Mucosa of descending colon (tissue), 3 donors: Measurements from ENCODE around the gene IGFL3. TPM values are rescaled to one million over a fixed set of nuclear protein-coding genes. Genes with fewer than 3 reads are reported as not detected.

Experiments used
- ATAC-seq: fragments of 200-7000 bp; cut with Tn5 transposase; one replicate; pipeline ENCODE4 v1.9.1; 2020; ENCODE audit warnings: mild to moderate bottlenecking, moderate library complexity
- DNase-seq, 3 donors: peaks; one replicate each; pipeline ENCODE4 v3.0.0-alpha.2; 2020
- H3K36me3 ChIP-seq: fragments of 200-600 bp; one replicate; pipeline ENCODE4 v1.8.0; 2021; ENCODE audit warnings: low read depth, mild to moderate bottlenecking
- H3K4me1 ChIP-seq: fragments of 200-600 bp; one replicate; pipeline ENCODE4 v1.8.0; 2021; ENCODE audit warnings: low read depth, mild to moderate bottlenecking
- H3K4me3 ChIP-seq: fragments of 200-600 bp; one replicate; pipeline ENCODE4 v1.8.0; 2021; ENCODE audit warnings: mild to moderate bottlenecking
- H3K9me3 ChIP-seq: fragments of 200-600 bp; one replicate; pipeline ENCODE4 v1.8.0; 2021; ENCODE audit warnings: mild to moderate bottlenecking
- CTCF ChIP-seq: fragments of 200-600 bp; IDR thresholded peaks from one replicate; pipeline ENCODE4 v1.8.0; 2022; ENCODE audit warnings: antibody characterized with exemption, mild to moderate bottlenecking
- intact Hi-C, 2 donors: fragments of 100-400 bp; cut with DNase I in 1 of 2; cut with micrococcal nuclease in 1 of 2; formaldehyde crosslinking; loops; one replicate each; pipeline versions ENCODE4 v1.11.0 to v1.11.1; 2022; cut with DNase I, micrococcal nuclease
- total RNA-seq, 3 donors: library from RNA; stranded (reverse); fragmentation: NEBNext Ultra II Directional in 2 of 3; extraction: Animal tissue kit (Norgen Biotek cat#: 25700) in 2 of 3; gene quantifications; one replicate each; pipeline versions ENCODE4 v1.2.1 to v1.2.4, GENCODE V29; 2021 to 2023
- donor health status: DM: no; HTN: no; CAD: no; lungs with moderate emphysema.
- donor health status: DM: no; HTN: no; CAD: no.
- donor health status: DM: no; HTN: yes; CAD: no.

Gene IGFL3
- total RNA-seq, 3 donors from 2014 or later = not detected

GRCh38 chr19:46133101-46133627 lies 8.7 kb upstream of the IGFL3 start:
- no peaks in the 10 kb centered on the region for H3K36me3 ChIP-seq
- DNase-seq (peak in 1 of 3 donors; percentile 11), ATAC-seq (no peak)
- no peak overlapping the region for H3K4me3 ChIP-seq
- intact Hi-C loops = no loop called here
- TF ChIP-seq CTCF = no peak
- no peaks in the 10 kb centered on the region for H3K9me3 ChIP-seq
- H3K4me1 ChIP-seq = no peaks in the 10 kb centered on the region

GRCh38 chr19:46132508-46133100 lies 8.1 kb upstream of the IGFL3 start:
- DNase-seq = no peak
- intact Hi-C loops = no loop called here
- ATAC-seq = no peak

GRCh38 chr19:46131485-46132143 lies 7.1 kb upstream of the IGFL3 start:
- ATAC-seq (no peak), DNase-seq (no peak)
- Histone ChIP-seq H3K4me3 (no peak overlapping the region), H3K4me1 (no peaks in the 10 kb centered on the region), H3K36me3 (no peaks in the 10 kb centered on the region), H3K9me3 (no peaks in the 10 kb centered on the region)
- TF ChIP-seq CTCF = no peak
- intact Hi-C loops = no loop called here

More at GRCh38 chr19:46132508-46133100, 8.1 kb upstream of the IGFL3 start:
- Histone ChIP-seq H3K9me3 (no peaks in the 10 kb centered on the region), H3K4me1 (no peaks in the 10 kb centered on the region), H3K4me3 (no peak overlapping the region), H3K36me3 (no peaks in the 10 kb centered on the region)
- TF ChIP-seq CTCF = no peak

GRCh38 chr19:46126086-46126580 lies 1.6 kb upstream of the IGFL3 start:
- intact Hi-C loops = no loop called here
- TF ChIP-seq CTCF = no peak
- Histone ChIP-seq H3K4me1 (no peaks in the 10 kb centered on the region), H3K9me3 (no peaks in the 10 kb centered on the region), H3K36me3 (no peaks in the 10 kb centered on the region), H3K4me3 (no peak overlapping the region)
- ATAC-seq (no peak), DNase-seq (no peak)

- H3K4me3 ChIP-seq = no peak overlapping the region
- DNase-seq (no peak), ATAC-seq (no peak)
- H3K4me1 ChIP-seq = no peaks in the 10 kb centered on the region
- H3K9me3 ChIP-seq = no peaks in the 10 kb centered on the region
- no peaks in the 10 kb centered on the region for H3K36me3 ChIP-seq
- TF ChIP-seq CTCF = no peak
- intact Hi-C loops = no loop called here
Observed at GRCh38 chr19:46125447-46125846, 959 bp upstream of the IGFL3 start.
